Thoracic aorta (tissue), 2 donors: ENCODE measurements around the gene SCUBE1. TPM values are rescaled to one million over a fixed set of nuclear protein-coding genes. Genes with fewer than 3 reads are reported as not detected.

Experiments used
- ATAC-seq: fragments of 150-250 bp; one replicate; pipeline ENCODE4 v1.8.0; 2017; ENCODE audit warnings: low read depth; ENCODE audit not compliant: insufficient number of reproducible peaks, low FRiP score
- DNase-seq: peaks from one replicate; pipeline ENCODE4 v3.0.0-alpha.2; 2020; ENCODE audit warnings: low spot score
- H3K27ac ChIP-seq, 2 donors: fragments of 200-600 bp; sonication (generic); 1 replicate in 1 of 2; 2 replicates in 1 of 2; pipeline ENCODE4 v1.5.1; 2016; ENCODE audit warnings: mild to moderate bottlenecking in 2 of 2, moderate library complexity in 2 of 2
- H3K27me3 ChIP-seq: fragments of 200-600 bp; sonication (generic); replicated peaks from 2 replicates; pipeline ENCODE4 v1.6.0; 2016; ENCODE audit warnings: mild to moderate bottlenecking; ENCODE audit not compliant: insufficient read depth
- H3K36me3 ChIP-seq: fragments of 200-600 bp; sonication (generic); one replicate; pipeline ENCODE4 v1.5.1; 2016
- H3K4me1 ChIP-seq, 2 donors: fragments of 200-600 bp; sonication (generic); 1 replicate in 1 of 2; 2 replicates in 1 of 2; pipeline versions ENCODE4 v1.5.1 to v1.6.0; 2016; ENCODE audit warnings: low read depth in 2 of 2, mild to moderate bottlenecking in 1 of 2; ENCODE audit not compliant: control insufficient read depth in 1 of 2
- H3K4me3 ChIP-seq: fragments of 200-600 bp; sonication (generic); 2 replicates; pipeline ENCODE4 v1.5.1; 2016; ENCODE audit warnings: mild to moderate bottlenecking
- H3K9me3 ChIP-seq: fragments of 200-600 bp; sonication (generic); 2 replicates; pipeline ENCODE4 v1.5.1; 2016
- total RNA-seq, 2 donors: library from RNA; depleted of rRNA; stranded (reverse); fragments of >200 nt; gene quantifications; one replicate each; pipeline versions ENCODE4 v1.1.0 to v1.2.3, GENCODE V29; 2016
- TF ChIP-seq, protein P1 (sequence below): fragments of 200-600 bp; sonication (generic); IDR thresholded peaks from one replicate; pipeline ENCODE4 v1.5.1; 2019; ENCODE audit warnings: antibody characterized with exemption

The SCUBE1 gene
- total RNA-seq, 2 donors from 2014 or later, result 6.0 to 25.0 TPM

DNA sequence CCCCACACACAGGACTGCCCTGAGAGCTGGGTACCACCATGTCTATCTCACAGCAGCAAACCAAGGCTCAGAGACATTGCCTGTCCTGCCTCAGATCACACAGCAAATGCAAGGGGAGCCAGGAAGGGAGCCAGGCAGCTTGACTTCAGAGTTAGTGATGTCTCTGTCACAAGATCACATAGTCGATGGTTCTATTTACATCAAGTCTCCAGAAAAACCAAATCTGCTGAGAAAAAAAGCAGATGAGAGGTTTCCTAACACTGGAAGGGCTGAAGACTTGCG is 16.1 kb downstream of the SCUBE1 start:
- no peak overlapping the region for H3K4me3 ChIP-seq
- H3K36me3 ChIP-seq, result no peaks in the 10 kb centered on the region
- no peaks in the 10 kb centered on the region for H3K9me3 ChIP-seq
- no peak overlapping the region for H3K27ac ChIP-seq
- H3K4me1 ChIP-seq, result no peaks in the 10 kb centered on the region
- ATAC-seq (no peak), DNase-seq (no peak)
- TF ChIP-seq, protein P1, sequence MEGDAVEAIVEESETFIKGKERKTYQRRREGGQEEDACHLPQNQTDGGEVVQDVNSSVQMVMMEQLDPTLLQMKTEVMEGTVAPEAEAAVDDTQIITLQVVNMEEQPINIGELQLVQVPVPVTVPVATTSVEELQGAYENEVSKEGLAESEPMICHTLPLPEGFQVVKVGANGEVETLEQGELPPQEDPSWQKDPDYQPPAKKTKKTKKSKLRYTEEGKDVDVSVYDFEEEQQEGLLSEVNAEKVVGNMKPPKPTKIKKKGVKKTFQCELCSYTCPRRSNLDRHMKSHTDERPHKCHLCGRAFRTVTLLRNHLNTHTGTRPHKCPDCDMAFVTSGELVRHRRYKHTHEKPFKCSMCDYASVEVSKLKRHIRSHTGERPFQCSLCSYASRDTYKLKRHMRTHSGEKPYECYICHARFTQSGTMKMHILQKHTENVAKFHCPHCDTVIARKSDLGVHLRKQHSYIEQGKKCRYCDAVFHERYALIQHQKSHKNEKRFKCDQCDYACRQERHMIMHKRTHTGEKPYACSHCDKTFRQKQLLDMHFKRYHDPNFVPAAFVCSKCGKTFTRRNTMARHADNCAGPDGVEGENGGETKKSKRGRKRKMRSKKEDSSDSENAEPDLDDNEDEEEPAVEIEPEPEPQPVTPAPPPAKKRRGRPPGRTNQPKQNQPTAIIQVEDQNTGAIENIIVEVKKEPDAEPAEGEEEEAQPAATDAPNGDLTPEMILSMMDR, result no peak
- no peaks in the 10 kb centered on the region for H3K27me3 ChIP-seq

DNA sequence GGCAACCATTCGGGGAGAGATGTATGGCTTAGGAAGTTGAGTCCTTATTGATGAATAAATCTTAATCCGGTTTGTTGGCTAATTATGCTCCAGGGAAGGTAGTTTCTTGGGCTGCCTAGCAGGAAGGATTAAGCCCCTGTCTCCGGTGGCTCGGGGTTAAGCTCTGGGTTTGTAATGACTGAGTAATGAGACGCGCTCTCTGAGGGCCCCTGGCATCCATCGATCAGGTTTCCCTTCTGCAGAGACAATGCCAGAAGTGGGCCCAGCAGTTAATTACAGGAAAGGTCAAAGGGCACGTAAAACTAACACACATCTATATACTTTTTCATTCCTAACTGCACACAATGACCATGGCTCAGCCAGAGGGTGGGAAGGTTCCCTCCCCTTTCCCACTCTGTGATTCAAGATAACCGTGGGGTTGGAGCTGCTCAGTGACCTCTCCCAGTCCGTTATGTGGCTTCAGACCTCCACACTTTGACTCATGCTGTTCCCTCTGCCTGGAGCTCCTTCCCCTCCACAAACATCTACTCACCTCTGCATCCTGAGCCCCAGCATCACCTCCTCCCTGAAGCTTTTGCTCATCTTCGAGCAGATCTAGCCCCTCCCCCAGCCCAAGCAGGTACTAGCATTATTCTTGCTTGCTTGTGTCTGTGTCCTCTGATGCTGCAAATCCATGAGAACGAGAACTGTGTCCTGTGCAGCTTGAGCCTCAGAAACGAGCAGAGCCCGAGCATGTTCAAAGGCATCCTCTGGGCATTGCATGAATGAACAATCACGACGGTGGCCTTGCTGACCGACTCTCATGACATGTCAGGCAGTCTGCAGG is 16.6 kb downstream of the SCUBE1 start:
- Histone ChIP-seq H3K4me3 (no peak overlapping the region), H3K27me3 (no peaks in the 10 kb centered on the region), H3K36me3 (no peaks in the 10 kb centered on the region), H3K4me1 (no peaks in the 10 kb centered on the region), H3K27ac (no peak overlapping the region), H3K9me3 (no peaks in the 10 kb centered on the region)
- ATAC-seq (no peak), DNase-seq (no peak)
- TF ChIP-seq, protein P1, result no peak

DNA sequence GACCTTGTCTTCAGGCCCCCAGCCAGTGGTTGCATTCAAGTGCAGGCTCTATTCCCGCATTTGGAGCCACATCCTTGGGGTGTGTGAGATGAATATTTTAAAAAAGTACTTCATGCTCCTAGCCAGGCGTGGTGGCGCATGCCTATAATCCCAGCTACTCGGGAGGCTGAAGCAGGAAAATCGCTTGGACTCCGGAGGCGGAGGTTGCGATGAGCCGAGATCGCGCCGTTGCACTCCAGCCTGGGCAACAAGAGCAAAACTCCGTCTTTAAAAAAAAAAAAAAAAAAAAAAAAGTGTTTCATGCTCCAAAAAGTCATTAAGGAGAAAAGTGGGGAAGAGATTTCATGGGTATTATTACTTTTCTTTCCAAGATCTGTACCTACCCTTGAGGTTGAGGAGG is 18.0 kb downstream of the SCUBE1 start:
- no peak overlapping the region for H3K27ac ChIP-seq
- TF ChIP-seq, protein P1, result no peak
- H3K9me3 ChIP-seq, result no peaks in the 10 kb centered on the region
- H3K4me1 ChIP-seq, result no peaks in the 10 kb centered on the region
- H3K27me3 ChIP-seq, result no peaks in the 10 kb centered on the region
- no peak for DNase-seq
- no peaks in the 10 kb centered on the region for H3K36me3 ChIP-seq
- H3K4me3 ChIP-seq, result no peak overlapping the region
- no peak for ATAC-seq

DNA sequence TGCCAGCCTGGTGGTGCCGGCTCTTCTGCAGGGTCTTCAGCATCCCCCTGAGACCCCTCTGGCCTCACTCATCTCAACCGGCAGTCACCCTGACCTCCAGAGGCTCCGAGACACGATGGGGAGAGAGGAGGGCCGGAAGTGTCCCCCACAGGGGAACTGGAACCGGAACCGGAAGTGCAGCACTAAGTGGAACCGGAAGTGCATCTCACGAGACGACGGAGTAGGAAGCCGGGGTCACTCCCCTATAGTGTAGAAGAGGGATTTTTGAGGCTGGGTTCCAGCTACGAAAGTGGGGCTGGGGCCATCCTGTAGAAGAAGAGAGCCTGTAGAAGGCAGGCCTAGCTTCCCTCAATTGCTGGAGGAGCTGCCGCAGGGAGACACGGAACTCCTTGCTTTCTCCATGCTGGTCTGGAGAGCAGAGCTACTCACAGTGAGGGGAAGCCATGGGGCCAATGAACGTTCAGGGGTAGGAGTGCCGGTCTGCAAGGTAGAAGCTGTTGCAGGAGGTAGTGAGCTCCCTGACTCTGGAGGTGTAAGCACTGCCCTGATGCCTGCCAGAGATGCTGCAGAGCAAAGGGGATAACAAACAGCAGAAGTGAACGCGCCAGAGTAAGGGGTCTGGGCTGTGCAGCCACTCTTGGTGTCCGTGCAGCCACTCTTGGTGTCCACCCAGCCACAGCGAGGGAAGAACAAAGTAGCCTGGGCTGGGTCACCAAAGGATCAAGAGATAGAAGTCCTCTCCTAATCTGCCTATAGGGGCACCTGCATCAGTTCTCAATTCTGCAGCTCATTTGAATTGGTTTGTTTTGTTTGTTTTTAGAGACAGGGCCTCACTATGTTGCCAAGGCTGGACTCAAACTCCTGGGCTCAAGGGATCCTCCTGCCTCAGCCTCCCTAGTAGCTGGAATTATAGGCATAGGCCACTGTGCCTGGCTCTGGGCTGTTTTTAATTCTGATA is 21.9 kb downstream of the SCUBE1 start:
- Histone ChIP-seq H3K4me1 (no peaks in the 10 kb centered on the region), H3K27me3 (no peaks in the 10 kb centered on the region), H3K36me3 (no peaks in the 10 kb centered on the region), H3K27ac (no peak overlapping the region), H3K9me3 (no peaks in the 10 kb centered on the region), H3K4me3 (no peak overlapping the region)
- DNase-seq (no peak), ATAC-seq (no peak)
- TF ChIP-seq, protein P1, result no peak
